ENCODE measurements around the gene SLIT1.
"Not testable (repeated sequence)": the region's sequence is repeated elsewhere in the genome, so short reads cannot be mapped to it uniquely, and the experiment has no call there.

Gene SLIT1

GRCh38 chr10:97039538-97040247 is 146.1 kb downstream of the SLIT1 start:
- FAIRE-seq = no peak

- no peak for FAIRE-seq
Observed at GRCh38 chr10:97038688-97039087, 147.1 kb downstream of the SLIT1 start.

- FAIRE-seq = no peak
Observed at GRCh38 chr10:97037365-97038361, 148.1 kb downstream of the SLIT1 start.

DNA sequence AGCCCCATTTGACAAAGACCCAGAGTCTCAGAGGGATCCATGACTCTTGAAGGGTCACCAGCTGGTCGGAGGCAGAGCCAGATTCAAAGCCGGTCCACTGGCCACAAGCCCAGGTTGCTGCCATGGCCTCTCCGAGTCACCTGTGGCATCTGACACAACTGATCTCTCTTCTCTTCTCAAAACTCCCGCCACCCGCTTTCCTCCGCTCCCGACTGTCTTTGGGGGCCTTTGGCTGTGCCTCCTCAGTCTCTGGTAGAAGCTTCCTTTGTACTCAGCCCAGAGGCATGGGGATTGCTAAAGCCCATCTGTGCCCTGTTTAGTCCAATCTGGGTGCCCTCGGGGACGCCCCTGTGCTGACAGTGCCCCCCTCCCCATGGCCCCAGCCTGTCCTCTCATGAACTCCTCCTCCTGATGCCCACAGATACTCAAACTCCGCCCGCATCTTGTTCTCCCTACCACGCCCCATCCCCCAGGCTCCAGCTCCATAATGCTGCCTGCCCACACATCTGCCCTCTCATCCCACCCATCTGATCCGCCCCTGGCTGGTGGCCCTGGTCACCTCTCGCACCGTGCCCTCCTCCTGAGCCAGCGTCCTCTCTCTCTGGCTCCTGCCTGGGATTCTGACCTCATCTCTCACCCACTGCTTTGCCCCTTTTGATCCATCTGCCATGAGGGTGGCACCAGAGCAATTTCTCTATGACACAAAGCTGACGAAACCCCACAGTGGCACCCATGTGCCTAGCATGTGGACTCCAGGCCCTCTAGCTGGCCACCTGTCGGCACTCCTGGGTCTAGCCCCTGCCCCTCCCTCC is 150.6 kb downstream of the SLIT1 start:
- FAIRE-seq = no peak

GRCh38 chr10:97034301-97034700 is 151.5 kb downstream of the SLIT1 start:
- FAIRE-seq = no peak

- FAIRE-seq = not testable (repeated sequence)
Observed at GRCh38 chr10:97033841-97034240, 151.9 kb downstream of the SLIT1 start.

GRCh38 chr10:97032624-97033023 is 153.1 kb downstream of the SLIT1 start:
- FAIRE-seq = no peak

- FAIRE-seq = no peak
Observed at GRCh38 chr10:97031459-97031858, 154.3 kb downstream of the SLIT1 start.

DNA sequence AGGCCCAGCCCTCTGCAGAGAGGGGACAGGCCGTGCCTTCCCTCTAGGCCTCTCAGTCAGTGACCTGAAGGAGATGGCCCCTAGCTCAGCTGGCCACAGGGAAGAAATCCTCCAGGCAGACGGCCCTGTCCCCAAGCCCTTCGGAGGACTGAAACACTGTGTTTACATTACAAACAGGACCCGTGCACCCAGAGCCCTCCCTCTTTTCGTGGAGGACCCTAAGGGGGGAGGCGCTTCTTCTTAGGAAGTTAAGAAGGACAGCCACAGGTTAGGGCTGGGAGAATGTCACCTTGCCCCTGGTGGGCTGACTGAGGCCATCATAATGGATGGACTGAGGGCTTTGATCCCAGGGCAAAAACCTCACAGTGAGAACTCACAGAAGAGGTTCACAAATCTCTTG is 154.9 kb downstream of the SLIT1 start:
- FAIRE-seq = no peak

GRCh38 chr10:97029271-97029670 is 156.5 kb downstream of the SLIT1 start:
- no peak for FAIRE-seq

DNA sequence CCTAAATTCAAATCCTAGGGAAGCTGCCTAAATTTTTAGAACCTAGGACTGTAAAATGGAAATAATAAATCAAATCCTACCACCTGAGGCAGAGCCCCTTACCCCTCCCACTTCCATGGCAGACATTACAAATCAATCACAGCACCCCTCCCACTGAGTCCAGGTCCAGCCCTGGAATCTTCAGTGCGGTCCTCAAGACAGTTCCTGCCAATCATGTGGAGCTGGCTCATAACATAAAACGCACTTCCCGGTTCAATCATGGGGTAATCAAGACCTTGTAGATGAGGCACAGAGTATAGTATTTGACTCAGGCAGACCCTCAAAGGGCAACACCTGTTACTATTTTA is 157.0 kb downstream of the SLIT1 start:
- FAIRE-seq = no peak

GRCh38 chr10:97028126-97028831 is 157.5 kb downstream of the SLIT1 start:
- no peak for FAIRE-seq

GRCh38 chr10:97025613-97026242 is 160.0 kb downstream of the SLIT1 start:
- no peak for FAIRE-seq

DNA sequence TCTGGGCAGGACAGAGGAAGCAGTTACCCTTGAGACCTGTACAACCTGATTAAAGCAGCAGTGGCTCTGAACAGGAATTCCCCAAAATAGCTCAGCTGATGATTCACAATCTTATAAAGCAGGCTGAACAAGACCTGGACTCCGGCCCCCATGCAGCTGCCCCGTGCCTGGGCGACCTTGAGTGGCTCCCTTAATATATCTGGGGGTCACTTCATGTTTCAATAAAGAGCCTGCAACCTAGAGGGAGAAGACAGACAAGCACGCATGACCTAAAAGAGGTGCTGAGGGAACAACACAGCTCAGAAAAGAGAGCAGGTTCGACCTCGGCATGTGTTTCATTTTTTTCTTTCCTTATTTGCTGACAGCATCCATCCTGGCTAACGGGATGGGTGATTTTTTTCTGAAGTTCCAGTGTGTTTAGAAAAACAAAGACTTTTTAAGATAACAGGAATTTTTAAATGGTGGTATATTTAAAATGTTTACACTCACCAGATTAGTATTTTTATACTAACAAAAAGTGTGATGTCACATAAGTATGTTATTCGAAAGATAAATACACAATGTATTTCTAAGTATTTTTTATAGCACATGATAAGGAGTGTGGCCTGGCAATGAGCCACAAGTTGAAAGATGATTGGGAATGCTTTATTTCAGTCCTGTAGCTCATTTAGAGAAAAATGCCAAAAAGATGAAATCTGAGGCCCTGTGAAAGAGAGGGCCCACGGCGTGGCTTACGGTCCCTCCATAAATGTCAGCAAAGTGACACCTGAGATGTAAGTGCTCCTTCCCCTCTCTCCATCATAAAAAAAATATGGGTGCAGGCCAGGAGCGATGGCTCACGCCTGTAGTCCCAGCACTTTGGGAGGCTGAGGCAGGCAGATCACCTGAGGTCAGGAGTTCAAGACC is 161.3 kb downstream of the SLIT1 start:
- FAIRE-seq = no peak

GRCh38 chr10:97023401-97024167 is 162.2 kb downstream of the SLIT1 start:
- FAIRE-seq = no peak

GRCh38 chr10:97022616-97023015 is 163.1 kb downstream of the SLIT1 start:
- FAIRE-seq = no peak

DNA sequence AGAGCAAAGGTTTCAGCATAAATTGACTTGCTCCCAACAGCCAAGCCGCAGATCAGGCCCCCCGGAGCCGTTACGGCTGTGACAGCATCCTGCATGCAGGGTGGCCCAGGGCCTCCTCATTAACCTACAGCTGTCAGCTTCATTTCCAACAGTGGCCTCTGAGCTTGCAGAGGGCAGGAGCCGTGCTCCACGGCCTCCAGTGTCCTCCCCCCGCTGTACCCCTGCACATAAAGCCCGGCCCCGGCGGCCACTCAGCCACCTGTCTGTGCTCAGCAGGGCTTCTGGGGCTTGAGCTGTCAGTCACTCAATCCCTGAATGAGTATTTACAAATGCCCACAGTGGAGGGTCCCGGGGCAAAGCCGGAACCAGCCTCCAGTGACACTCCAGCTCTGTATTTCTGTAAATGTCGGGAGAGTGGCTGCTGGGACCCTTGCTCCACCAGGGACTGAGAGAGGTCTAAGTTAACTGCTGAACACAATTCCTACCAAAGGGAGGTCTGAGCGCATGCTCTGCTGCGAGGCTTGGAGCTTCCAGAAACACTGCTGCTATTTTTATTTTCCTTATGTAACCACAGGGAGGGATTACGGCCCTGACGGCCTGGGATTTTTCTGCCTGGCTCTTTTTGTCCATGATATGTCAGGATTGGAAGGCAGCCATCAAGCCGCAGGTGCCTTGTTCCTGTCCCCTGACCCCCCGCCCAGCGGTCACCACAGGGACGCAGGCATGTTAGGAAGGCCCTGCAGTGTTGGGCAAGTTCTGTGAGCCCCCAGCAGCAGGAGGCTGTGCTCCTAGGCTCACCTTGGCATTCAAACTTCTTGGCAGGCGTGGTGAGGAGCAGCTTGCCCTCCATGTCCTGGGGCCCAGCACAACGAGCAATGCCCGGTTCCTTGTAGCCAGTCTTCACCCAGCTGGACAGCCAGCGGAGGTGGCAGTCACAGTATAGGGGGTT is 165.0 kb downstream of the SLIT1 start:
- FAIRE-seq = no peak

- FAIRE-seq = no peak
Observed at GRCh38 chr10:97019213-97019844, 166.4 kb downstream of the SLIT1 start.

Data from endometrium (tissue), 2 donors.